ENCODE results near the gene APLP2. TPM values are rescaled to one million over a fixed set of nuclear protein-coding genes. Genes with fewer than 3 reads are reported as not detected.

APLP2 gene
- polyA plus RNA-seq, 4 donors = 72.7 to 482 (median 138) TPM

- WGBS, 3 donors = 90 to 93% (median 92%) methylated on average over 4 of the region's 4 CpGs
- H3K27me3 ChIP-seq (ENCODE audit: control insufficient read depth in 3 of 3, insufficient read depth in 3 of 3, low read length in 3 of 3) = no peaks in the 10 kb centered on the region
- no peaks in the 10 kb centered on the region for H3K9me3 ChIP-seq (ENCODE audit: control insufficient read depth in 2 of 2, insufficient read depth in 1 of 2, low read depth in 1 of 2, low read length in 1 of 2)
- FAIRE-seq = no peak
- H3K27ac ChIP-seq (ENCODE audit: low read depth in 1 of 3, low read length in 2 of 3) = peak overlapping the region in 1 of 3 donors; percentile 73
- H3K4me1 ChIP-seq (ENCODE audit: control insufficient read depth in 3 of 3, insufficient read depth in 2 of 3, low read depth in 1 of 3, low read length in 2 of 3) = peaks cover 2 to 56% (median 3%) of the 10 kb centered on the region in 3 donors
- peaks cover 6 to 45% (median 24%) of the 10 kb centered on the region in 3 donors for H3K36me3 ChIP-seq (ENCODE audit: control insufficient read depth in 3 of 3, insufficient read depth in 2 of 3, low read depth in 1 of 3, low read length in 3 of 3)
- H3K4me3 ChIP-seq (ENCODE audit: low read depth in 1 of 3, low read length in 3 of 3) = no peak overlapping the region
- no peak for DNase-seq
Observed at GRCh38 chr11:130125638-130126037, 55.9 kb downstream of the APLP2 start.

GRCh38 chr11:130126516-130126915 lies 56.8 kb downstream of the APLP2 start:
- H3K4me1 ChIP-seq (ENCODE audit: control insufficient read depth in 3 of 3, insufficient read depth in 2 of 3, low read depth in 1 of 3, low read length in 2 of 3) = peaks cover 2 to 55% (median 3%) of the 10 kb centered on the region in 3 donors

GRCh38 chr11:130127509-130127908 lies 57.8 kb downstream of the APLP2 start:
- Histone ChIP-seq H3K4me3 (ENCODE audit: low read depth in 1 of 3, low read length in 3 of 3) (no peak overlapping the region), H3K36me3 (ENCODE audit: control insufficient read depth in 3 of 3, insufficient read depth in 2 of 3, low read depth in 1 of 3, low read length in 3 of 3) (peaks cover 6 to 50% (median 19%) of the 10 kb centered on the region in 3 donors), H3K9me3 (ENCODE audit: control insufficient read depth in 2 of 2, insufficient read depth in 1 of 2, low read depth in 1 of 2, low read length in 1 of 2) (no peaks in the 10 kb centered on the region), H3K27ac (ENCODE audit: low read depth in 1 of 3, low read length in 2 of 3) (peak overlapping the region; percentile 35 to 73 (median 36)), H3K4me1 (ENCODE audit: control insufficient read depth in 3 of 3, insufficient read depth in 2 of 3, low read depth in 1 of 3, low read length in 2 of 3) (peaks cover 2 to 55% (median 3%) of the 10 kb centered on the region in 3 donors), H3K27me3 (ENCODE audit: control insufficient read depth in 3 of 3, insufficient read depth in 3 of 3, low read length in 3 of 3) (no peaks in the 10 kb centered on the region)
- DNase-seq = peak; percentile 60 to 82
- no peak for FAIRE-seq
- WGBS, 3 donors = 32 to 72% (median 53%) methylated on average over 4 of the region's 4 CpGs

More at GRCh38 chr11:130126516-130126915, 56.8 kb downstream of the APLP2 start:
- Histone ChIP-seq H3K27ac (ENCODE audit: low read depth in 1 of 3, low read length in 2 of 3) (peak overlapping the region in 1 of 3 donors; percentile 73), H3K4me3 (ENCODE audit: low read depth in 1 of 3, low read length in 3 of 3) (no peak overlapping the region), H3K36me3 (ENCODE audit: control insufficient read depth in 3 of 3, insufficient read depth in 2 of 3, low read depth in 1 of 3, low read length in 3 of 3) (peaks cover 6 to 54% (median 23%) of the 10 kb centered on the region in 3 donors), H3K9me3 (ENCODE audit: control insufficient read depth in 2 of 2, insufficient read depth in 1 of 2, low read depth in 1 of 2, low read length in 1 of 2) (no peaks in the 10 kb centered on the region), H3K27me3 (ENCODE audit: control insufficient read depth in 3 of 3, insufficient read depth in 3 of 3, low read length in 3 of 3) (no peaks in the 10 kb centered on the region)
- FAIRE-seq (no peak), DNase-seq (no peak)
- 94 to 98% (median 94%) methylated on average over 5 of the region's 5 CpGs for WGBS, 3 donors

GRCh38 chr11:130128626-130129025 lies 58.9 kb downstream of the APLP2 start:
- H3K4me3 ChIP-seq (ENCODE audit: low read depth in 1 of 3, low read length in 3 of 3) = no peak overlapping the region
- peak overlapping the region; percentile 52 to 73 (median 58) for H3K27ac ChIP-seq (ENCODE audit: low read depth in 1 of 3, low read length in 2 of 3)

DNA sequence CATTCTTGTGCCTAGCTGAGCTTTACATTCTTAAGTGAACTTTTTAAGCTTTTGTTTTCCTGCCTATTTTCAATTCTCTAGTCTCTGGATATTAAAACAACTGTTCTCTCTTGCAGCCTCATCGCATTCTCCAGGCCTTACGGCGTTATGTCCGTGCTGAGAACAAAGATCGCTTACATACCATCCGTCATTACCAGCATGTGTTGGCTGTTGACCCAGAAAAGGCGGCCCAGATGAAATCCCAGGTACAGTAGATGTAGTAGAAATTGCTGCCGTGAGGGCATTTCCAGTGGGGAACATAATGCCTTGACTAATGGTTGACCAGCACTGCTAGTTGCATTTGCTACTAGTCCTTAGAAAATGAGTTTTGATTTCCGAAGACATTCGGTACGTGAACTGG lies 60.2 kb downstream of the APLP2 start:
- Histone ChIP-seq H3K36me3 (ENCODE audit: control insufficient read depth in 3 of 3, insufficient read depth in 2 of 3, low read depth in 1 of 3, low read length in 3 of 3) (peaks cover 8 to 54% (median 9%) of the 10 kb centered on the region in 3 donors), H3K4me3 (ENCODE audit: low read depth in 1 of 3, low read length in 3 of 3) (no peak overlapping the region), H3K27me3 (ENCODE audit: control insufficient read depth in 3 of 3, insufficient read depth in 3 of 3, low read length in 3 of 3) (no peaks in the 10 kb centered on the region), H3K9me3 (ENCODE audit: control insufficient read depth in 2 of 2, insufficient read depth in 1 of 2, low read depth in 1 of 2, low read length in 1 of 2) (no peaks in the 10 kb centered on the region), H3K27ac (ENCODE audit: low read depth in 1 of 3, low read length in 2 of 3) (peak overlapping the region in 1 of 3 donors; percentile 73), H3K4me1 (ENCODE audit: control insufficient read depth in 3 of 3, insufficient read depth in 2 of 3, low read depth in 1 of 3, low read length in 2 of 3) (peaks cover 0 to 43% (median 4%) of the 10 kb centered on the region in 3 donors)
- DNase-seq = peak in 1 of 2 donors; percentile 28
- WGBS, 3 donors = 89 to 94% (median 91%) methylated on average over 11 of the region's 11 CpGs
- FAIRE-seq = no peak

More at GRCh38 chr11:130128626-130129025, 58.9 kb downstream of the APLP2 start:
- H3K9me3 ChIP-seq (ENCODE audit: control insufficient read depth in 2 of 2, insufficient read depth in 1 of 2, low read depth in 1 of 2, low read length in 1 of 2) = no peaks in the 10 kb centered on the region
- DNase-seq = peak; percentile 74 to 80
- no peaks in the 10 kb centered on the region for H3K27me3 ChIP-seq (ENCODE audit: control insufficient read depth in 3 of 3, insufficient read depth in 3 of 3, low read length in 3 of 3)
- no peak for FAIRE-seq
- peaks cover 2 to 55% (median 4%) of the 10 kb centered on the region in 3 donors for H3K4me1 ChIP-seq (ENCODE audit: control insufficient read depth in 3 of 3, insufficient read depth in 2 of 3, low read depth in 1 of 3, low read length in 2 of 3)
- 18 to 67% (median 43%) methylated on average over 2 of the region's 2 CpGs for WGBS, 3 donors
- peaks cover 7 to 49% (median 13%) of the 10 kb centered on the region in 3 donors for H3K36me3 ChIP-seq (ENCODE audit: control insufficient read depth in 3 of 3, insufficient read depth in 2 of 3, low read depth in 1 of 3, low read length in 3 of 3)

DNA sequence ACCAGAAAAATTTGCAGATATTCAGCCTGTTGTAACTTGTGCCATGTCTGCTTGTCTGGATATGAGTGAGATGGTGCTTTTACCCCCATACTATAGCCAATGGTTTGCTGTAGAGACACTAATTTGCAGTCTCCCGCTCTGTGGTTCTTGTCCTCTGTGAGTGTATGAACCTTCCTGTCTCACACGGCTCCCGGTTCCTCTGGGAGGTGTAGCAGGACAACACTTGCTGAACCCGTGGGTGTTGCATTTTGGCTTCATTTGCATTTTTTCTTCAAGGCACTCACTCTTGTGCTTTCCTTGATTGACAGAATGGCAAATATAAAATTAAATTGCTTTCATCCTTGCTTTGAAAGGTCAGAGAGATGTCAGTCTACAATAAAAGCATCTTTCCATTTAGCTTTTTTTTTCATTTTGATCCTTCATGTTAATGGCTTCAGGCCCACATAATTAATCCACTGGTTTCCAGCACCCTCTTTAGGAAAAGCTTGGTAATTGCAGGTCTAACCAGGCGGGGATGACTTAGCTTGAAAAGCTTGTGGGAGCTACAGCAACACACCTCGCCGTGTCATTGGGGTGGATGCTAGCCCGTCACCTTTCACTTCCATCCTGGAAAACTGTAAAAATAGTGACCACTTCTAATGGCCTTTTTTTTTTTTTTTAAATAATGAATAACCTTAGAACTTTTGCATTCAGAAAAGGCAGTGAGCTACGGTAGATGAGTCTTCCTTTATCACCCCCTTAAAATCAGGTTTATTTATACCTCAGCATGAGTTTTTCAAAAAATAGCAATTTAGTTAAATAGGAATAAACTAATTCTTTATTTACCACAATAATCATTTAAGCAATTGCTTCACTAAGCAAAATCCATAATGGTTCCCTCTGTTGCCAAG lies 62.5 kb downstream of the APLP2 start:
- no peak overlapping the region for H3K27ac ChIP-seq (ENCODE audit: low read depth in 1 of 3, low read length in 2 of 3)
- H3K4me3 ChIP-seq (ENCODE audit: low read depth in 1 of 3, low read length in 3 of 3) = no peak overlapping the region
- H3K27me3 ChIP-seq (ENCODE audit: control insufficient read depth in 3 of 3, insufficient read depth in 3 of 3, low read length in 3 of 3) = no peaks in the 10 kb centered on the region
- peaks cover 0 to 21% (median 4%) of the 10 kb centered on the region in 3 donors for H3K4me1 ChIP-seq (ENCODE audit: control insufficient read depth in 3 of 3, insufficient read depth in 2 of 3, low read depth in 1 of 3, low read length in 2 of 3)
- DNase-seq (peak; percentile 78 to 79), FAIRE-seq (no peak)
- H3K36me3 ChIP-seq (ENCODE audit: control insufficient read depth in 3 of 3, insufficient read depth in 2 of 3, low read depth in 1 of 3, low read length in 3 of 3) = peaks cover 11 to 60% (median 18%) of the 10 kb centered on the region in 3 donors
- WGBS, 3 donors = 55 to 57% (median 56%) methylated on average over 9 of the region's 9 CpGs
- no peaks in the 10 kb centered on the region for H3K9me3 ChIP-seq (ENCODE audit: control insufficient read depth in 2 of 2, insufficient read depth in 1 of 2, low read depth in 1 of 2, low read length in 1 of 2)

- FAIRE-seq (no peak), DNase-seq (peak in 1 of 2 donors; percentile 52)
- Histone ChIP-seq H3K27ac (ENCODE audit: low read depth in 1 of 3, low read length in 2 of 3) (peak overlapping the region in 1 of 3 donors; percentile 35), H3K36me3 (ENCODE audit: control insufficient read depth in 3 of 3, insufficient read depth in 2 of 3, low read depth in 1 of 3, low read length in 3 of 3) (peaks cover 11 to 65% (median 18%) of the 10 kb centered on the region in 3 donors), H3K4me3 (ENCODE audit: low read depth in 1 of 3, low read length in 3 of 3) (no peak overlapping the region), H3K4me1 (ENCODE audit: control insufficient read depth in 3 of 3, insufficient read depth in 2 of 3, low read depth in 1 of 3, low read length in 2 of 3) (peaks cover 0 to 8% (median 4%) of the 10 kb centered on the region in 3 donors), H3K9me3 (ENCODE audit: control insufficient read depth in 2 of 2, insufficient read depth in 1 of 2, low read depth in 1 of 2, low read length in 1 of 2) (no peaks in the 10 kb centered on the region), H3K27me3 (ENCODE audit: control insufficient read depth in 3 of 3, insufficient read depth in 3 of 3, low read length in 3 of 3) (no peaks in the 10 kb centered on the region)
- 37 to 65% (median 56%) methylated on average over 8 of the region's 8 CpGs for WGBS, 3 donors
Observed at GRCh38 chr11:130133716-130134115, 64.0 kb downstream of the APLP2 start.

DNA sequence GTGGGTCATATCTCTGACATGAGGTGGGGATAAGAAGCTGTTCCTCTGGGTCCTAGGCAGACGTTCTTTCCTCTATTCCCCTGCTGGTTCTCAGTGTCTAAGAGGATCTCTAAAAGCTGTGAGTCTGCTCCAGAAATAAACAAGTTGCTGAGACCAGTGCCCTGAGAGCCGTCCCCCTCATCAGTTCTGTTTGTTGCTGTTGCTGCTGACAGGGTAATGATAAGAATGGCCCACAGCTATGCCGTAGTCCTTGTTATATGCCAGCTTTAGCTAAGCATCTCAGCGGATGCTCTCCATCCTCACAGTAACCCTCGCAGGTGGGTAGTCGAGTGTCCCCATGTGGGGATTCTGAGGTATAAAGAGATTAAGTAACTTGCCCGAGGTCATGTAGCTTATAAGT lies 66.4 kb downstream of the APLP2 start:
- Histone ChIP-seq H3K36me3 (ENCODE audit: control insufficient read depth in 3 of 3, insufficient read depth in 2 of 3, low read depth in 1 of 3, low read length in 3 of 3) (peaks cover 8 to 70% (median 17%) of the 10 kb centered on the region in 3 donors), H3K27me3 (ENCODE audit: control insufficient read depth in 3 of 3, insufficient read depth in 3 of 3, low read length in 3 of 3) (no peaks in the 10 kb centered on the region)
- FAIRE-seq = no peak

More for the DNA sequence above, 66.4 kb downstream of the APLP2 start:
- no peak for DNase-seq
- H3K9me3 ChIP-seq (ENCODE audit: control insufficient read depth in 2 of 2, insufficient read depth in 1 of 2, low read depth in 1 of 2, low read length in 1 of 2) = no peaks in the 10 kb centered on the region
- 82 to 90% (median 83%) methylated on average over 7 of the region's 7 CpGs for whole genome bisulfite sequencing, 3 donors
- no peak overlapping the region for H3K27ac ChIP-seq (ENCODE audit: low read depth in 1 of 3, low read length in 2 of 3)
- H3K4me1 ChIP-seq (ENCODE audit: control insufficient read depth in 3 of 3, insufficient read depth in 2 of 3, low read depth in 1 of 3, low read length in 2 of 3) = peaks cover 0 to 2% (median 0%) of the 10 kb centered on the region in 3 donors
- no peak overlapping the region for H3K4me3 ChIP-seq (ENCODE audit: low read depth in 1 of 3, low read length in 3 of 3)

All from small intestine (tissue), 7 donors.